ENCODE measurements around the gene ZNF530.

DNA sequence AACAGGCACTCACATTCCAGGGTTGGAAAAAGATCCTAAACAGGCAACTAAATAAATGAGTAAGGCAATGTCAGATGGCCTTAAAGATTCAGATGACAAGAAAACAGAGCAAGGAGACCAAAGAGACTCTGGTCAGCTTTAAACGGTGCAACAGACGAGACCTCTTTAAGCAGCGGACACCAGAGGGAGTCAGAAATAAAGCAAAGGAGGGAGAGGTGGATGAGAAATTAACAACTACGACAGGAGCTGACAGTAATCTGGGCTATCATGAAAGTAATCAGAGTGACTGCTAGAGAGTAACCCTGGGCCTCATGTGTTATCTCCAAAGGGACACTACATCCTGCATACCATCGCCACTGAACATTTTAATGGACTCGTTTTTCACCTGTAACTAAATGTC is 41.2 kb upstream of the ZNF530 start:
- TF ChIP-seq EWSR1 (IDR thresholded peaks at IDR 0.05; ENCODE audit: borderline replicate concordance, low read depth, partially characterized antibody) (no peak), CBFA2T3 (IDR thresholded peaks at IDR 0.05) (no peak), ZEB2 (IDR thresholded peaks at IDR 0.05) (no peak), ZNF3 (CRISPR knock-in tag; IDR thresholded peaks at IDR 0.05) (no peak), E2F5 (CRISPR knock-in tag; IDR thresholded peaks at IDR 0.05) (no peak), ZNF121 (CRISPR knock-in tag; conservative IDR thresholded peaks at IDR 0.05) (no peak), MTA2 (IDR thresholded peaks at IDR 0.05; ENCODE audit: low read depth) (no peak), MAZ (CRISPR knock-in tag; conservative IDR thresholded peaks at IDR 0.05 in 1 of 2, IDR thresholded peaks at IDR 0.05 in 1 of 2) (no peak), EHMT2 (IDR thresholded peaks at IDR 0.05) (no peak), USF2 (CRISPR knock-in tag; IDR thresholded peaks at IDR 0.05) (no peak), CREM (IDR thresholded peaks at IDR 0.05; ENCODE audit: low read depth) (no peak)

Measured in K562 (cell line).